C1 segment of cervical spinal cord (tissue), 14 donors: ENCODE measurements around the gene CC2D2A.

ENCODE experiments used
- DNase-seq, 14 donors: peaks; one replicate each; lab custom pipeline; 2025; lab: John Stamatoyannopoulos, UW

CC2D2A gene

GRCh38 chr4:15469402-15470127 lies at the start of gene CC2D2A:
TSS of gene CC2D2A (plus strand) at chr4:15469882. CDS start at chr4:15475933, 6,051 bp downstream.
- peak in 6 of 14 donors; percentile 9 to 72 (median 12) for DNase-seq

- DNase-seq: peak in 2 of 14 donors; percentile 32 to 42
Measured at GRCh38 chr4:15420642-15421041, 49.0 kb upstream of the CC2D2A start.

DNA sequence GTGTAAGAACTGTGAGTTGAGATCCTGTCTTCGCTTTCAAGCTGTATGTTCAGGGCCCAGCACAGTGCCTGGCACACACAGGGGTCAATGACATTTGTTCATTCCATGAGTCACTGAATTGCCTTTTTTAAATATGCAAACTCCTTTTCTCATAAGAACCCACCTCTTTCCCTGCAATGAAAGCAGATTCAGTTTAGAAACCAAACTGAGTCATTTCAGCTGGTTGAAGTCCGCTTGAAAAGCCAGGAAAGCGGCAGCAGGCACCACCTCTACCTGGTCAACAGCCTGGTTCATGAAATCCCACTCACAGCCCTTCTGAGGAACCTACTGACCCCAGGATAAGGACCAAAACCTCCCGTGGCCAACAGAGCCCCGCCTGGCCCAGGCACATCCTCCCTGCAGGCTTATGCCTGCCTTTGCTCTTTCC lies 46.4 kb upstream of the CC2D2A start:
- DNase-seq: no peak

GRCh38 chr4:15425520-15425919 lies 44.2 kb upstream of the CC2D2A start:
- DNase-seq: no peak

- DNase-seq: no peak
Measured at GRCh38 chr4:15427161-15427560, 42.5 kb upstream of the CC2D2A start.

- DNase-seq: no peak
Measured at GRCh38 chr4:15427701-15428100, 42.0 kb upstream of the CC2D2A start, which contains the start of gene C1QTNF7. TSS of gene C1QTNF7 (plus strand) at chr4:15428033. CDS start at chr4:15435744, 7,711 bp downstream.

DNA sequence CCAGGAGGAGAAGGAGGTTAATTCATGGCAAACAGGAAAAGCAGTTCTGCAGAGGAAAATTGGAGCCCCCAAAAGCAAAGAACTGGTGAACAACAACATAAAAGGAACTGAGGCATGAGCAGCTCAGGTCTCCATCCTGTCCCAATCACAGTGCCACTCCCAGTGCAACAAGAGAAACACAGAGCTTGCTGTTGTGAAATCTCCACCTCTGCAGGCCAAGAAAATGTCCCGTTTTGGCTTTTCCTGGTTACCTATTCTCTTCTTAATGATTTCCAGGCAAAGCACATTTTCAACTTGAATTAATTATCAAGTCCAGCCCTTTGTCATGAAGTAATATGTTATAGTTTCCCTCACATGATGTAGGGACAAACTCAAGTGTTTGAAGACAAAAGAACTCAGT lies 41.1 kb upstream of the CC2D2A start:
- DNase-seq: peak in 1 of 14 donors; percentile 10

- no peak for DNase-seq
Measured at GRCh38 chr4:15434091-15434490, 35.6 kb upstream of the CC2D2A start.

GRCh38 chr4:15434676-15435075 lies 35.0 kb upstream of the CC2D2A start:
- DNase-seq: no peak

DNA sequence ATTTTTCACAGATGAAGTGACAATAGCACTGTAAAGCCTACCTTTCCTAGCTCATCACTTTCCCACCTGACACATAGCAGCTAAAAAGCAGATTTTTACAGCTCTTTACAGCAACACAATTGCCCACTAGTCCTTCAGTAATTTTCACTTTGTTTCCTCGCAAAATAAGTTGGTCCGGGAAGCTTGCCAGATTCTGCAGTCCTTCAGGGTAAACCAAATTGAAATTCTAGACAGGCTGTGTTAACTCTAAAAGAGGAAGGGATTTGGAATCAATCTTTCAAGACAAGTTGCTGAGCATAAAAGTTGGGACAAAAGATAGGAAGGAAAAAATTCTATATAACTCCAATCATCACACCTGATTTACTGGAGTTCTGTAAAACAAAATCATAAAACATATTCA lies 33.2 kb upstream of the CC2D2A start:
- peak in 2 of 14 donors; percentile 9 to 30 for DNase-seq

DNA sequence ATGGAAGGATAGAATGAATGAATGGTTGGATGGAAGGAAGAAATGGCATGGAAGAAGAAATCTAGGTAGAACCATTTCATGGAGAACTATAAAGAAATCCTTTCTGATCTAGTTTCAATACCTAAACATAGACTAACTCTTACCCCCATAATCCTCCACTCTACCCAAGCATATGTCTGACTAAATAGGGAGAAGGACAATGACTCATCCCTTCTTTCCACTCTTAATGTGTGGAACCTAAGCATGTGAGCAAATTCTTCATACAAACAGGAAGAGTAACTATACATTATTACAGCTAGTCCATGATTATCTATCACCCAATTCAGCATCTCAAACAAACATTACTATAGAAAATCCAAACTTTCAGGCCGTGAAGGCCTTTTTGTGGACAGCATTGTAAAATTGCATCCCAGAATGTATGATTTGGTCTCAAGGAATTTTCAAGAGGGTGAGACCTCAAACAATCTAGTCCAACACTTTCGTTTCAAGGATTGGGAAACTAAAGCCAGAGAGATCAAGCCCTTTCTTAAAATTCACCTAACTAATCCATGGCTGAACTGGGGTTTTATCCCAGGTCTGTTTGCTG lies 30.6 kb upstream of the CC2D2A start:
- DNase-seq: no peak

GRCh38 chr4:15443371-15444160 lies 26.1 kb upstream of the CC2D2A start:
- no peak for DNase-seq

- no peak for DNase-seq
Measured at GRCh38 chr4:15444276-15444675, 25.4 kb upstream of the CC2D2A start.

- no peak for DNase-seq
Measured at GRCh38 chr4:15444879-15445547, 24.7 kb upstream of the CC2D2A start.

- DNase-seq: no peak
Measured at GRCh38 chr4:15451181-15451865, 18.4 kb upstream of the CC2D2A start.

GRCh38 chr4:15451866-15452765 lies 17.6 kb upstream of the CC2D2A start:
- no peak for DNase-seq

GRCh38 chr4:15455290-15455689 lies 14.4 kb upstream of the CC2D2A start:
- no peak for DNase-seq

DNA sequence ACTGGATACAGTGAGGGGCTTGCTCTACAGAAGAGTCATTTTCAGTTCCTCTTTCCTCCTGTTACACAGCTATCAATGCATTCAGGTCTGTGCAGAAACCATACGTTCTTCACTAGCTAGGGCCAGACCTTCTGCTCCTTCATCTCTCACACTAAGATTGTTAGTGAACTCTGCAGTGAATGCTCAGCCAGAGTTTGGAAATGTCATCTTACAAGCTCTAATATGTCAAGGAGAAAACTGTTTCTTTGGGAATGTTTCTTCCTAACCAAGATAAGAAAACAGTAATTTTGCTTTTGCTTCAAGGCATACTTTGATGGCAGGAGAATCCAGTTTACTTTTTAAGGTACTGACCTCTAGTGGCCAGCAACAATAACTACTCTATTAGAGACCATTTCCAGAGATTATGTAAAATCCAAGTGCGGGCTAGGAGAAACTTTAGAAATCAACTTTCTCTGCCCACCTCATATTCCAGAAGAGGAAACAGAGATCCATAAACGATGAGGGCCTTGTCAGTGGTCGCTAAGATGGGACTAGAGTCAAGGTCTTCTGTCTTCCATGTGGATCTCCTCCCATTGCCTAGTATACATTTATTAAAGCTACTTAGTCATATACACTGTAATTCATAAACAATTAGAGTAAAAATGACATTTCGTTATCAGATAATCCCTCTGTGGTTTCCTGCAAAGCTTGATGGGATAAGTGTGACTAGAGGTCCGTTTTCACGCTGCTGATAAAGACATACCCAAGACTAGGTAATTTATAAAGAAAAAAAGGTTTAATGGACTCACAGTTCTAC lies 12.1 kb upstream of the CC2D2A start:
- peak in 2 of 14 donors; percentile 47 to 58 for DNase-seq

- DNase-seq: no peak
Measured at GRCh38 chr4:15458616-15459015, 11.1 kb upstream of the CC2D2A start.
